HK-2 (cell line): ENCODE measurements around the gene IKZF1.
A peak's percentile ranks its signal among the peaks of the same experiment; 100 is the strongest.

ENCODE experiments used
- DNase-seq: peaks from one replicate; pipeline ENCODE4 v3.0.0-alpha.2; 2018; ENCODE audit not compliant: unreplicated experiment

The IKZF1 gene

GRCh38 chr7:50412973-50413372, 108.5 kb downstream of the IKZF1 start:
- no peak for DNase-seq

DNA sequence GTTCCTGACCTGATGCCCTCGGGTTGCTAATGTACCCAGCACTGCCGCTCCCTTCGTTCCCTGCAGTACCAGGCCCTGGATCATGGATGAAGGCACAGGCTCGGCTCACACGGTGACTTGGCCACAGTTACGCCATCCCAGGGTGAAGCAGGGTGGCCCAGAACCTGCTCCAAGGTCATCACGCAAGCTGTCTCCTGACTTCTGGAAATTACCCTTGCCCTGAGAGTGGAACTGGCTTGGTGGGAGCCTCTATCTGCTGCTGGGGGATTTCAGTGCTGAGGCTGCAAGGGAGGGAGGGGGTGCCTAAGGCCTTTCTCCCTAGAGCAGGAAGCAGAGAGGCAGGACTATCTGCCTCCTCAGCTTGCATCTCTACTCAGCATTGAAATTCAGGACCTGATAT, 109.0 kb downstream of the IKZF1 start:
- no peak for DNase-seq

DNA sequence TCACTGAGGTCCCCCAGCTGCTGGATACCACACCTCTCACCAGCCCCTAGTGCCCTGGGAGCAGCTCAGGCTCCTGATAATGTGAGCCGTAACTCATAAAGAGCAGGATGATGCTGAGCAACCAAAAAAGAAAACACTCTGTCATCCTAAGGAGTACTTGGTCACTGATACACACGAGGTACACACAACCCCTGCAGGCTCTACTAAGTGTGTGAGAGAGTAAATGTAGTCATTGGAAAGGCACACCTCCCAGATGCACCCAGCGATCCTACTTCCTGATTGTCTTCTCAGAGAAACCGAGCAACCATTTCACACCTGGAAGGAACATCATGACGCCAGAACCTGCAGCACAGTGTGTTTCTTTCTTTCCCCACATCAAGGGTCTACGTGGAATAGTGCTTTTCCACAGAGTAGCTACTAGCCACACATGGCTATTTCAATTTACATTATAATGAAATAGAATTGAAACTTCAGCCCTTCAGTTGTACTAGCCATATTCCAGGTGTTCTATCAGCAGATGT, 111.4 kb downstream of the IKZF1 start:
- no peak for DNase-seq

DNA sequence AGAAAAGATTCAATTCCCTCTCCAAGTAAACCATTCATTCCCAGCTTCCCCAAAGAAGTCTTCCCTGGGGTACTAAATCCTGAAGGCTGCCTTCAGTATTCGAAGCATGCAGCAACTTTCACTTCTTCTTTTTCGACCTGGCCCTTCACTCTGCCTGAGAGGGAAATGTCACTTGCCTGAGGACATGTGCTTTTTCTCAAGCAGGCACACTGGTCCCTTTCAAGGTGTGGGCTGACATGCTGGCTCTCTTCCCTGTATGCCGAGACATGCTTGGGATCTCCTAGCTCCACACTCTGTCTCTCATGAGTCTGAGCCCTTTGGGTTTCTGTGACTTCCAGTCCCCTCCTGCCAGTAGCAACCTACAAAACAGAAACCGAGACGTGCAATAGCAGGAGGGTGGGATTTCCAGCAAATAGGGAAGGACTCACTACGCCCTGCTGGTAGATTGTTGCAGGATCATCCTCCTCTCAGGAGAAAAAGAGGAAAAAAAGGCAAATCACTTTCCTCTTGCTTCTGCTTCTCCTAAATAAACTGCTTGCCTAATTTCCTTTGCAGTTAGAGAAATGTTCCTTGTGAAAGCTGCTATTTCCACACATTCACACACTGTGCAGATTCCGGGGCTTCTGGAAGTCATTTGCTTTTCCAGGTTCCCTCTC, 112.1 kb downstream of the IKZF1 start:
- no peak for DNase-seq

- peak; percentile 66 for DNase-seq
Measured at GRCh38 chr7:50418086-50418515, 113.6 kb downstream of the IKZF1 start.

DNA sequence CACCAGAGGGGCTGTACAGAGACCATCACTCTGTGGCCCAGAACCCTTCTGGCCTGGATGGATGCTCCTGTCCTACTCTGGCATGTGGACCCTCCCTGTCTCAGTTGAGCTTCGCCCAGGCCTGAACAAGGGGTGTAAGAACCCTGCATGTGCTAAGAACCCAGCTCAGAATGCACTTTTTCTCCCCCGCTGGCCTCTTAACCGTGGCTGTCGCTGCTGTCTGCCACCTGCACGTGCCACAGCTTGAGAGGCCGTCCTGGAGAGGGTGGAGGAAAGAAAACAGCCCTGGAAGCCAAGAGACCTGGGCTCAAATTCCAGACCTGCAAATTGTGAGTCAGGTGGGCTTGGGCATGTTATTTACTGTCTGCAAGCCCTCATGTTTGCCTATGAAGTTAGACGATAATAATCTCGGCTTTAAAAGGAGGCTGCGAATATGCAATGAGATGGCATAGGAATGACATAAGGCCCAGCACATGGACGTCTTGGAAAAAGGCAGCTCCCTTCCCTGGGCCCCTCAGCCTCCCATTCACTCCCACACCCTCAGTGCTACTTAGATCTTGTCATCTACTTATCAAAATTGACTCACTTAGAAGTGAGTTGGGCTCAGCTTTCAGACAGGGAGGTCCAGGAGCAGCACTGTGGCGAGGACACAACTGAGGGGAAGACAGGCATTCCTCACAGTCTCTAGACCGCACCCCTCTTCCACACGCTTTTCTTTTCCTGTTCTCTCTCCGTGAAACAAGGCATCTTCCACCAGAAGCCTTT, 114.2 kb downstream of the IKZF1 start:
- DNase-seq = no peak

GRCh38 chr7:50421043-50421442, 116.5 kb downstream of the IKZF1 start:
- DNase-seq = no peak

DNA sequence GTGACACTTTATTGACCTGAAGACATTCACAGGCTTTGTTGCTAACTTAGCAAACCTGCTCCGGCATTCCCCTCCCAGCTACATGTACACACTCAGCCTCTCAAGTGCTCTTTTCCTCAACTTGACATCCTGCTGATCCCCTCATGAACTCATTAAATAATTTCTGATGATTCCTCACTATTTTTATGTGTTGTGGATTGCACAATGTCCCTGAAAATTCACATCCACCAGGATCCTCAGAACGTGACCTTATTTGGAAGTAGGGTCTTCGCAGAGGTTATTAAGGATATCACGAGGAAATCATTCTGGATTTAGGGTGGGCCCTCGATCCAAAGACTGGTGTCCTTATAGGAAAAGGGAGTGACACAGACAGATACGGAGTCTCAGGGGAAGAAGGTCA, 118.3 kb downstream of the IKZF1 start:
- DNase-seq = no peak

- DNase-seq = no peak
Measured at GRCh38 chr7:50423860-50424259, 119.3 kb downstream of the IKZF1 start.

- DNase-seq = no peak
Measured at GRCh38 chr7:50425318-50425717, 120.8 kb downstream of the IKZF1 start.

GRCh38 chr7:50426280-50427045, 121.9 kb downstream of the IKZF1 start:
- DNase-seq = no peak

- DNase-seq = no peak
Measured at GRCh38 chr7:50427518-50427917, 123.0 kb downstream of the IKZF1 start.

- no peak for DNase-seq
Measured at GRCh38 chr7:50428911-50429310, 124.4 kb downstream of the IKZF1 start.

GRCh38 chr7:50431316-50431715, 126.8 kb downstream of the IKZF1 start:
- DNase-seq = no peak

GRCh38 chr7:50431722-50432305, 127.3 kb downstream of the IKZF1 start:
- no peak for DNase-seq

GRCh38 chr7:50436133-50436806, 131.8 kb downstream of the IKZF1 start:
- DNase-seq = peak; percentile 30

DNA sequence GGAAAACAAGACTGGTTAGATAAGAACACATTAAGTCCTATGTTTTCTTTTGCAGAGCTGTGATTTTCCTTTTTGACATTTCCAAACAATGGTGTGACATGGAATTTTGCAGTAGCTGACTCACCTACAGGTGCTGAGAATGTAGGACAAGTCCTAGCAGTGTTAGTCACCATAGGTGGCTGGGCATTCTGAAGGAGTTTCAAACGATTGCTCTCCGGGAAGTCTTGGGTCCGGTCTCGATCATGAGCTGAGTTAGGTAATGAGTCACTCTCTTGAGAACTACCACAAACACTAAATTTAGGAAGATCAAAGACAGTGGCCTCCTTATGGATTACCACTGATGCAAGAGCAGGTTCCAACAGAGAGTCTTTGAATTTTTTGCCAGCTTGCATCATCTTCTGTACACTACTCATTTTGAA, 142.0 kb downstream of the IKZF1 start:
- DNase-seq = peak; percentile 64

GRCh38 chr7:50448823-50449222, 144.3 kb downstream of the IKZF1 start:
- no peak for DNase-seq

DNA sequence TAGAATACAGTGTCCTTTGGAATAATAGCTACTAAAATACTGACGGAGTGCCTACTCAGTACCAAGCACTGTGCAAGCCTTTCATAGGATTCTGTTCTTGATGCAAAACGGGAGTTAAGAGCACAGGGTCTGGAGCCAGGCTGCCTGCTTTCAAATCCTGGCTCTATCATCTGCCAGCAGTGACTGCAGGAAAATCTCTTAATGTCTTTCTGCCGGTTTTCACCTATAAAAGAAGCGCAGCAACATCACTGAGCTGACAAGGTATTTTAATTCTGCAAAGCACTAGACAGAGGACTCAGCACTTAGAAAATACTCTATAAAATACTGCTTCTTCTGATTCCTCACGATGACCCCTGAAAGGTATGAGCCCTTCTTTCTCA, 145.0 kb downstream of the IKZF1 start:
- DNase-seq = no peak

DNA sequence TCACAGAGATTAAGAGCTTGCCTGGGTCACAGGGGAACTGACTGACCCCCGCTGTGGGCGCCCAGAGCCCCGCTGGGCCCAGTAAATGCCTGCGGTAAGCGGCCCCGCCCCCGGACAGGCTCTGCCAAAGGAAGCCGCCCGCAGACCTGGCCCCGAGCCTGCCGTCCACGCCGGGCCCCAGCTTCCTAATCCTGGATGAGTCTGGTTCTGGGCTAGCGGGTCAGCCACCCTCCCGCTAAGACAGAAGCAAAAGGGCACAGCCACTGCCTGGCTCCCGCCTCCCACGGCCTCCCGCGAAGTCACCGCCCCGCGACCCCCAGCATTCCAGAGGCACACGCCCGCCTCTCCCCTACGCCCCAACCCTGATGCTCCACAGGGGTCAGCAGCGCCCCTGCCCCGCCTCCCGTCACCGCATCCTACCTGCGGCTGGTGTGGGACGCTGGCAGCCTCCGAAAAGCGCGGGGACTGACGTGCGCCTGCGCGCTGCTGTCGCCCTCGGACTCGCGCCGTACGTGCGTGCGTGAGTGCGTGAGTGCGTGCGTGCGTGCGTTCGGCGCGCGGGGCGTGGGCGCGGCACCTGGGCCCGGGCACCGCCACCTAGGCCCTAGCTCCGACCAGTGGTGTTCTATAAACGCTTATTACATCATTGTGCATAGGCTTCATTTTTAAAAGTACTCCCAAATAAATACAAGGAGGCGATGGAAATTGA, 145.5 kb downstream of the IKZF1 start, which contains the start of gene FIGNL1:
Gene FIGNL1 (minus strand): TSS at position 470 of the 709 bp plus-strand sequence. CDS start 3,063 bp downstream, outside the sequence.
- DNase-seq = peak; percentile 81

GRCh38 chr7:50450590-50451032, 146.1 kb downstream of the IKZF1 start:
- no peak for DNase-seq
